Motor neuron (in vitro differentiated cells): ENCODE results near the gene KCND3. TPM values are rescaled to one million over a fixed set of nuclear protein-coding genes. Genes with fewer than 3 reads are reported as not detected.

ENCODE experiments used
- ATAC-seq, 8 experiments: fragments of 200-7000 bp; cut with Tn5 transposase; replicated peaks in 6 of 8; 2 replicates each; pipeline ENCODE4 v1.8.0; 2021; ENCODE audit warnings: mild to moderate bottlenecking in 8 of 8, moderate library complexity in 8 of 8
- H3K27ac ChIP-seq, 2 donors: fragments of 250-450 bp; sonication (Bioruptor Pico); 2 replicates each; pipeline ENCODE4 v1.9.0; 2021; ENCODE audit warnings: antibody characterized with exemption in 2 of 2, mild to moderate bottlenecking in 2 of 2, moderate library complexity in 1 of 2
- H3K4me1 ChIP-seq, 2 donors: fragments of 250-450 bp; sonication (Bioruptor Pico); replicated peaks in 1 of 2; 2 replicates each; pipeline ENCODE4 v1.6.1; 2021; ENCODE audit warnings: antibody characterized with exemption in 2 of 2, mild to moderate bottlenecking in 2 of 2, moderate library complexity in 1 of 2
- H3K4me3 ChIP-seq, 5 donors: fragments of 250-450 bp; sonication (Bioruptor Pico); 2 replicates each; pipeline ENCODE4 v1.9.0; 2021; ENCODE audit warnings: antibody characterized with exemption in 5 of 5, mild to moderate bottlenecking in 5 of 5, moderate library complexity in 4 of 5
- WGBS, 10 experiments: fragments of 450-650 bp; shearing (Covaris generic); methylation state at CpG; one replicate each; pipeline ENCODE4 v1.0.0; 2022; 5-methylcytosine and 5-hydroxymethylcytosine counted together
- in situ Hi-C, 9 experiments: fragments of 400-800 bp; cut with MboI; loops; one replicate each; pipeline ENCODE4 v1.15.0; 2021; ENCODE audit warnings: low sequenced_read_pairs in 9 of 9, low pct_unique_long_range_greater_than_20kb in 2 of 9; ENCODE audit not compliant: unreplicated experiment in 9 of 9
- total RNA-seq, 8 experiments: library from RNA; unstranded; fragments of 300-600 nt; gene quantifications; 2 replicates each; pipeline versions ENCODE4 v1.2.3 to v1.2.4, GENCODE V29; 2022

KCND3 gene
- total RNA-seq, 8 experiments from 2014 or later, result 1.3 to 31.5 (median 2.6) TPM

GRCh38 chr1:111882559-111882958, 106.9 kb downstream of the KCND3 start:
- WGBS, 10 experiments, result 46 to 100% (median 60%) methylated on average over 1 to 5 of the region's 6 CpGs; no CpG with 5 or more reads in 7 of the 10 experiments
- ATAC-seq, result peak in 7 of 8 experiments; percentile 34 to 90 (median 69)
- Histone ChIP-seq H3K4me3 (no peak overlapping the region), H3K4me1 (peaks cover 26 to 47% of the 10 kb centered on the region in 2 donors), H3K27ac (no peak overlapping the region)
- in situ Hi-C loops, result no loop called here

GRCh38 chr1:111880881-111881837, 108.3 kb downstream of the KCND3 start:
- H3K4me1 ChIP-seq, result peaks cover 26 to 45% of the 10 kb centered on the region in 2 donors
- no peak overlapping the region for H3K4me3 ChIP-seq
- WGBS, 10 experiments, result 3 to 100% (median 43%) methylated on average over 1 to 15 of the region's 17 CpGs
- in situ Hi-C loops, result no loop called here
- peak overlapping the region; percentile 11 to 64 for H3K27ac ChIP-seq
- peak; percentile 39 to 88 (median 60) for ATAC-seq

GRCh38 chr1:111879081-111879480, 110.4 kb downstream of the KCND3 start:
- no peak overlapping the region for H3K4me3 ChIP-seq
- 0 to 93% (median 73%) methylated on average over 1 to 4 of the region's 4 CpGs; no CpG with 5 or more reads in 2 of the 10 experiments for WGBS, 10 experiments
- ATAC-seq, result peak in 1 of 8 experiments; percentile 12
- peak overlapping the region in 1 of 2 donors; percentile 5 for H3K27ac ChIP-seq
- H3K4me1 ChIP-seq, result peaks cover 26 to 59% of the 10 kb centered on the region in 2 donors
- in situ Hi-C loops, result no loop called here

- H3K4me1 ChIP-seq, result peaks cover 26 to 59% of the 10 kb centered on the region in 2 donors
- WGBS, 10 experiments, result 0 to 50% (median 28%) methylated on average over 1 of the region's 1 CpG; no CpG with 5 or more reads in 6 of the 10 experiments
Observed at GRCh38 chr1:111878649-111879048, 110.8 kb downstream of the KCND3 start.

GRCh38 chr1:111878091-111878490, 111.4 kb downstream of the KCND3 start:
- ATAC-seq, result no peak
- no peak overlapping the region for H3K4me3 ChIP-seq
- in situ Hi-C loops, result no loop called here
- peaks cover 26 to 57% of the 10 kb centered on the region in 2 donors for H3K4me1 ChIP-seq
- H3K27ac ChIP-seq, result no peak overlapping the region
- WGBS, 10 experiments, result 33 to 91% (median 60%) methylated on average over 1 to 4 of the region's 7 CpGs; no CpG with 5 or more reads in 5 of the 10 experiments

More at GRCh38 chr1:111878649-111879048, 110.8 kb downstream of the KCND3 start:
- peak in 2 of 8 experiments; percentile 11 to 20 for ATAC-seq
- peak overlapping the region in 1 of 2 donors; percentile 5 for H3K27ac ChIP-seq
- no peak overlapping the region for H3K4me3 ChIP-seq
- in situ Hi-C loops, result no loop called here

- WGBS, 10 experiments, result 0 to 70% (median 63%) methylated on average over 2 to 3 of the region's 3 CpGs; no CpG with 5 or more reads in 7 of the 10 experiments
- ATAC-seq, result no peak
- Histone ChIP-seq H3K4me1 (peaks cover 16 to 43% of the 10 kb centered on the region in 2 donors), H3K27ac (no peak overlapping the region), H3K4me3 (no peak overlapping the region)
- in situ Hi-C loops, result no loop called here
Observed at GRCh38 chr1:111876631-111877030, 112.8 kb downstream of the KCND3 start.

GRCh38 chr1:111875640-111876039, 113.8 kb downstream of the KCND3 start:
- peak in 2 of 8 experiments; percentile 42 to 55 for ATAC-seq
- WGBS, 10 experiments, result 30 to 100% (median 94%) methylated on average over 1 to 3 of the region's 3 CpGs; no CpG with 5 or more reads in 4 of the 10 experiments
- peaks cover 6 to 33% of the 10 kb centered on the region in 2 donors for H3K4me1 ChIP-seq
- in situ Hi-C loops, result no loop called here
- no peak overlapping the region for H3K4me3 ChIP-seq
- no peak overlapping the region for H3K27ac ChIP-seq

GRCh38 chr1:111873460-111874030, 115.9 kb downstream of the KCND3 start:
- Histone ChIP-seq H3K4me1 (peaks cover 3 to 18% of the 10 kb centered on the region in 2 donors), H3K27ac (no peak overlapping the region), H3K4me3 (no peak overlapping the region)
- 0 to 100% (median 57%) methylated on average over 1 to 5 of the region's 5 CpGs; no CpG with 5 or more reads in 2 of the 10 experiments for WGBS, 10 experiments
- ATAC-seq, result no peak
- in situ Hi-C loops, result no loop called here

- 20 to 100% (median 65%) methylated on average over 1 of the region's 1 CpG; no CpG with 5 or more reads in 4 of the 10 experiments for whole genome bisulfite sequencing, 10 experiments
- Histone ChIP-seq H3K4me1 (peaks cover 0 to 8% of the 10 kb centered on the region in 2 donors), H3K4me3 (no peak overlapping the region), H3K27ac (no peak overlapping the region)
- no peak for ATAC-seq
- in situ Hi-C loops, result no loop called here
Observed at GRCh38 chr1:111870181-111870580, 119.3 kb downstream of the KCND3 start.

GRCh38 chr1:111867868-111868440, 121.5 kb downstream of the KCND3 start:
- 0 to 88% (median 50%) methylated on average over 1 to 6 of the region's 6 CpGs for WGBS, 10 experiments
- Histone ChIP-seq H3K27ac (no peak overlapping the region), H3K4me1 (no peaks in the 10 kb centered on the region), H3K4me3 (no peak overlapping the region)
- no peak for ATAC-seq
- in situ Hi-C loops, result no loop called here

GRCh38 chr1:111864862-111865261, 124.6 kb downstream of the KCND3 start:
- H3K27ac ChIP-seq, result no peak overlapping the region
- no peak overlapping the region for H3K4me3 ChIP-seq
- H3K4me1 ChIP-seq, result peaks cover 4 to 10% of the 10 kb centered on the region in 2 donors
- in situ Hi-C loops, result no loop called here
- WGBS, 10 experiments, result 0 to 36% (median 0%) methylated on average over 1 to 3 of the region's 3 CpGs; no CpG with 5 or more reads in 5 of the 10 experiments
- ATAC-seq, result no peak

GRCh38 chr1:111863401-111863800, 126.1 kb downstream of the KCND3 start:
- Histone ChIP-seq H3K27ac (no peak overlapping the region), H3K4me3 (no peak overlapping the region), H3K4me1 (peaks cover 4 to 10% of the 10 kb centered on the region in 2 donors)
- in situ Hi-C loops, result no loop called here
- no peak for ATAC-seq
- WGBS, 10 experiments, result 0 to 79% (median 48%) methylated on average over 1 to 3 of the region's 3 CpGs

GRCh38 chr1:111862599-111862998, 126.9 kb downstream of the KCND3 start:
- WGBS, 10 experiments, result 0 to 100% (median 42%) methylated on average over 1 to 3 of the region's 3 CpGs
- in situ Hi-C loops, result no loop called here
- H3K27ac ChIP-seq, result no peak overlapping the region
- ATAC-seq, result no peak
- peaks cover 4 to 10% of the 10 kb centered on the region in 2 donors for H3K4me1 ChIP-seq
- H3K4me3 ChIP-seq, result no peak overlapping the region
